Activated T-helper 17 cell treated with anti-CD3 and anti-CD28 coated beads, Interleukin-2, amount 50 U/mL, for 72 hours (primary cell): ENCODE results near the gene EFCAB8. TPM values are rescaled to one million over a fixed set of nuclear protein-coding genes. Genes with fewer than 3 reads are reported as not detected.

ENCODE experiments used
- ATAC-seq: fragments of 150-1000 bp; cut with Tn5 transposase; replicated peaks from 2 replicates; pipeline ENCODE4 v1.10.0; 2021; ENCODE audit warnings: mild to moderate bottlenecking, moderate library complexity
- H3K27ac Mint-ChIP-seq: one replicate; pipeline ENCODE4 v1.8.0; 2022; ENCODE audit warnings: mixed read lengths
- H3K27me3 Mint-ChIP-seq: one replicate; pipeline ENCODE4 v1.8.0; 2022; ENCODE audit warnings: mixed read lengths
- H3K36me3 Mint-ChIP-seq: one replicate; pipeline ENCODE4 v1.8.0; 2022; ENCODE audit warnings: low read depth, mild to moderate bottlenecking, mixed read lengths
- H3K4me1 Mint-ChIP-seq: one replicate; pipeline ENCODE4 v1.8.0; 2022; ENCODE audit warnings: mixed read lengths
- H3K4me3 Mint-ChIP-seq: one replicate; pipeline ENCODE4 v1.8.0; 2022; ENCODE audit warnings: mild to moderate bottlenecking, mixed read lengths
- H3K9me3 Mint-ChIP-seq: one replicate; pipeline ENCODE4 v1.8.0; 2022; ENCODE audit warnings: mixed read lengths
- total RNA-seq, 2 donors: library from RNA; stranded (reverse); gene quantifications; one replicate each; pipeline ENCODE4 v1.2.3, GENCODE V29; 2022

EFCAB8 gene
- total RNA-seq, 2 donors from 2014 or later: 0.19 to 0.45 TPM

- Mint-ChIP-seq H3K4me3 (no peak overlapping the region), H3K27ac (no peak overlapping the region)
- ATAC-seq: no peak
Observed at GRCh38 chr20:32980131-32980941, 121.6 kb downstream of the EFCAB8 start.

GRCh38 chr20:32980990-32981389 is 122.3 kb downstream of the EFCAB8 start:
- H3K27ac Mint-ChIP-seq: no peak overlapping the region
- H3K4me3 Mint-ChIP-seq: no peak overlapping the region
- peaks cover 9% of the 10 kb centered on the region for H3K4me1 Mint-ChIP-seq
- no peaks in the 10 kb centered on the region for H3K36me3 Mint-ChIP-seq
- no peak for ATAC-seq
- no peaks in the 10 kb centered on the region for H3K27me3 Mint-ChIP-seq
- H3K9me3 Mint-ChIP-seq: peaks cover 7% of the 10 kb centered on the region

More at GRCh38 chr20:32980131-32980941, 121.6 kb downstream of the EFCAB8 start:
- Mint-ChIP-seq H3K27me3 (no peaks in the 10 kb centered on the region), H3K4me1 (peaks cover 8% of the 10 kb centered on the region), H3K36me3 (no peaks in the 10 kb centered on the region), H3K9me3 (peaks cover 7% of the 10 kb centered on the region)

DNA sequence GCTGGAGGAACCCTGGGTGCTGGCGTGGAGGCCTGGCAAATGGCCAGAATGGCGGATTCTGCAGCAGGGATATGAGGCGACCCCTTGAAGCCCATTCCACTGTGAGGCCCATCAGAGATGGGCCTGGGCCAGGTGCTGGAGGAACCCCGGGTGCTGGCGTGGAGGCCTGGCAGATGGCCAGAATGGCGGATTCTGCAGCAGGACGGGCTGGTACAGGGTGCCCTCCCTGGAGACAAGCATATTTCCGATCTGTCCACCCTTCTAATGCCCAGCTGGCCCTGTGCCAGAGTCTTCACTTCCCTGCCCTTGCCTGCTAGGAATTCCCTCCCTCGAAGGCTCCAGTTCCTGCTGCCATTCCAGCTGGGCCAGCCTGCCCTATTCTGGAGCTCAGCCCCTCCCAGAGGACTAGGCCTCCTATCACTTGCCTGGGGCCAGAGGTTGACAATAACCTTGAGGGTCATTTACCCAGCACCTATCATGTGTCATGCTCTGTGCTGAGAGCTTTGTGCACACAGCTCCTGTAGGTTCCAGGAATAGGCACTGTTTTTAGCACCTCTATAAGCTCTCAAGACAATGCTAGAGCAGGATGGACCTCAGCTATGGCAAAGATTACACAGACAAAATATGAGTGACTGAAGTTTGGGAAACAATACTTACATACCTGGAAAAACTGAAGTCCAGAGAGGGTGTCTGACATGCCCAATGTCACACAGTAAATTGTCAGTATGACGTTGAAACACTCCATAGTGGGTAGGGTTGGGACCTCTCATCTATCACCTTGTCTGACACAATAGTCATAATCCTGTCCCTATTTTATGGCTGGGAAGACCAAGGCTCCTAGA is 124.1 kb downstream of the EFCAB8 start:
- Mint-ChIP-seq H3K9me3 (no peaks in the 10 kb centered on the region), H3K27me3 (no peaks in the 10 kb centered on the region), H3K36me3 (no peaks in the 10 kb centered on the region), H3K4me1 (peaks cover 5% of the 10 kb centered on the region), H3K4me3 (no peak overlapping the region), H3K27ac (no peak overlapping the region)
- ATAC-seq: no peak

- Mint-ChIP-seq H3K36me3 (no peaks in the 10 kb centered on the region), H3K27me3 (no peaks in the 10 kb centered on the region), H3K4me1 (peaks cover 5% of the 10 kb centered on the region), H3K4me3 (no peak overlapping the region), H3K9me3 (no peaks in the 10 kb centered on the region), H3K27ac (peak overlapping the region; percentile 56)
- ATAC-seq: no peak
Observed at GRCh38 chr20:32983459-32984112, 124.9 kb downstream of the EFCAB8 start.

DNA sequence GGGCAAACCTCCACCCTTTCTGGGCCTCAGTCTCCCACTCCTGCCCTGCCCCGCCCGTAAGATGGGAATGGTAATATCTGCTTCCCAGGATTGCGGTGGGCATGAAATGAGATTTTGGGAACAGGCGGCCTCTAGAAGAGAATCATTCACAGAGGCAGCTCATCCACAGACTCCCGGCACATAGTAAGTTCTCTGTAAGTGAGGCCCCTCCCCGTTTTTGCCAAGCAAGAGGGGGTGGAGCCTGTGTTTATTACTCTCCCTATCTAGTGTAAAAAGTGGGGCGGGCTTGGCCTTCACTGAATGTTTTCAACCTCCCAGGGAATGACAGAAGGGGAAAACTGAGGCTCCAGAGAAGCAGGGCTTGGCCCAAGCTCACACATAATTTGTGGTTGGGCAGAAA is 125.5 kb downstream of the EFCAB8 start:
- peaks cover 5% of the 10 kb centered on the region for H3K4me1 Mint-ChIP-seq
- no peak overlapping the region for H3K4me3 Mint-ChIP-seq
- peak overlapping the region; percentile 56 for H3K27ac Mint-ChIP-seq
- ATAC-seq: no peak
- H3K9me3 Mint-ChIP-seq: no peaks in the 10 kb centered on the region
- H3K27me3 Mint-ChIP-seq: no peaks in the 10 kb centered on the region
- no peaks in the 10 kb centered on the region for H3K36me3 Mint-ChIP-seq

GRCh38 chr20:32984631-32985354 is 126.1 kb downstream of the EFCAB8 start:
- Mint-ChIP-seq H3K27me3 (no peaks in the 10 kb centered on the region), H3K4me3 (no peak overlapping the region), H3K9me3 (no peaks in the 10 kb centered on the region), H3K27ac (peak overlapping the region; percentile 56), H3K36me3 (no peaks in the 10 kb centered on the region), H3K4me1 (peaks cover 5% of the 10 kb centered on the region)
- no peak for ATAC-seq

DNA sequence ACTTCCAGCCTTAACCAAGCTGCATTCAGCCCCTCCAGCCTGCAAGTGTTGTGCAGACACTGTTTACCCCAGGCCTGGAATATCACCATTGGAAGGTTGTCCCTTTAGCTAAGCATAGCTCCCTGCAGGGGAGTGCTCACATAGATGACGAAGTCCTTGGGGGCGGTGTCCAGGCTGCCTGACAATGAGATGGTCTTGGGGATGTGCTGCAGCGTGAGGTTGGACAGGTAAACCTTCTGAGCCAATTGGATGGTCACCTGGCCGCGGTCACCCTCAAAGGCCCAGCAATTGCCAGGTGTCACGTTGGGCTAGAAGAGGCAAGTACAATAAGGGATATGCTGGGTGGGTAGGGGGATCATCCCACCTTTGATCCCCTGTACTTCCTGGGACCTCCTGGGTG is 126.9 kb downstream of the EFCAB8 start:
- H3K36me3 Mint-ChIP-seq: no peaks in the 10 kb centered on the region
- H3K4me1 Mint-ChIP-seq: peaks cover 5% of the 10 kb centered on the region
- no peaks in the 10 kb centered on the region for H3K9me3 Mint-ChIP-seq
- H3K27me3 Mint-ChIP-seq: no peaks in the 10 kb centered on the region
- H3K4me3 Mint-ChIP-seq: no peak overlapping the region
- no peak for ATAC-seq
- H3K27ac Mint-ChIP-seq: no peak overlapping the region

DNA sequence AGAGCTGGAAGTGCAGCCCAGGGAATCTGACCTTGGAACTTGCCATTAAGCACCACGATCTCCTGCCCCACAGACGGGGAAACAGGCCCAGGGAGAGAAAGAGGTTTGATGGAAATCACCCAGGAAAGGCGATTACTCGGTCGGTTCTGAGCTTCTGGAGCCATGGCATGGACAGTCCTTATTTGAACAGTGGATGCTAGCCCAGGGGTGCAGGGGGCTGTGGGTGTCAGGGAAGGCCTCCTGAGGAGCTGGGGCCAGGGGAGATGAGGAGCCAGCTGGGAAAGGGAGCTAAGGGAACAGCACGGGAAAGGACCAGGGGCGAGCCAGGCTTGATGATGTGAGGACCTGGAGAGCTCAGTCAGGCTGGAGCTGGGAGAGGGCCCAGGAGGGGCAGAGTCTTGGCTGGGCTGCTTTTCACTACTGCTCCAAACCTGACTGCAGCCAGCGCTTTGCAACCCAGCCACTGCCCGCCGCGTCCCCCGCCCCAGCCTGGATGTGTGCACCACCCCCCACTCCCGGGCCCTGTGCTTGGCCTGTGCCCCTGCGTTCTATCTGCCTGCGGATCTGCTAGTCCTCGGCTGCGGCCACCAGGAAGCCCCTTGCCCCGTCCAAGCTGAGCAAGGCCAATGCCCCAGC is 127.7 kb downstream of the EFCAB8 start:
- no peak for ATAC-seq
- Mint-ChIP-seq H3K4me3 (no peak overlapping the region), H3K9me3 (no peaks in the 10 kb centered on the region), H3K27ac (peak overlapping the region; percentile 65), H3K27me3 (no peaks in the 10 kb centered on the region), H3K4me1 (peaks cover 10% of the 10 kb centered on the region), H3K36me3 (no peaks in the 10 kb centered on the region)

DNA sequence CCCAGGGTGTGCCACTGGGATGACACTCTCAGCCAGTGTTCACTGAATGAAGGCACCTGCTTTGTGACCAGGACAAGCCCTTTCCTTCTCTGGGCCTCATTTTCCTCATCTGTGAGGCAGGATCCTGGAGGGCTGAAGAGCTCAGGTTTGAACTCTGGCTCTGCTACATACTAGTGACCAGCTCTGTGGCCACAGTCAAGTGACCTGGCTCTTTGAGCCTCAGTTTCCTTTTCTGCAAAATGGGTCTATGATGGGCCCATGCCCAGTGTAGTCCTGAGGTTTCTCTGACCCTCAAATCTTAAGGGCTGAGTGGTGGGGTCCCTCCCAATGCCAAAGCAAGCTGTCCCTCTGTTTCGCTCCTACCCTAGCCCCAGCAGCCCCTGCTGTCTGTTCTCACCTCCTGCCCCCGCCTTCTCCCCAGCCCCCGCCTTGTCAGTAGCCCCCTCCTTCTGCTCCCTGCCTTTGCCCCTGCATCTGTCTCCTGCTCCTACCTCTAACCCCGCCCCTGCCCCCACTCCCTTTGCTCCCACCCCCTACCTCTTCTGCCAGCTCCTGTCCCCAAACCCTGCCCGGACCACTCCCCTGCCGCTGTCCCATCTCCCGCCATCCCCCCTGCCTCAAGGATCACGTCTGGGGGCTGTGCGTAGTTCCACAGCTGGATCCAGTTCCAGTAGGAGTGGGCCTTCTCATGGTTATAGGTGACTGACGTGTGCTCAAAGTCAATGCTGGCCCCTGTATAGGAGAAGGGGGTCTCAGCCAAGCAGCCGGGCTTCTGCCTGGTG is 128.5 kb downstream of the EFCAB8 start:
- Mint-ChIP-seq H3K27ac (no peak overlapping the region), H3K27me3 (no peaks in the 10 kb centered on the region), H3K36me3 (no peaks in the 10 kb centered on the region), H3K4me1 (peaks cover 10% of the 10 kb centered on the region), H3K4me3 (no peak overlapping the region), H3K9me3 (no peaks in the 10 kb centered on the region)
- ATAC-seq: no peak

- ATAC-seq: peak; percentile 73
- Mint-ChIP-seq H3K4me3 (no peak overlapping the region), H3K27ac (peak overlapping the region; percentile 46)
Observed at GRCh38 chr20:32988008-32988407, 129.3 kb downstream of the EFCAB8 start.

GRCh38 chr20:32989507-32990283 is 131.0 kb downstream of the EFCAB8 start:
- Mint-ChIP-seq H3K36me3 (no peaks in the 10 kb centered on the region), H3K4me3 (no peak overlapping the region), H3K27me3 (no peaks in the 10 kb centered on the region), H3K9me3 (peaks cover under 1% of the 10 kb centered on the region), H3K27ac (no peak overlapping the region), H3K4me1 (peaks cover 10% of the 10 kb centered on the region)
- no peak for ATAC-seq

More at GRCh38 chr20:32988008-32988407, 129.3 kb downstream of the EFCAB8 start:
- Mint-ChIP-seq H3K27me3 (no peaks in the 10 kb centered on the region), H3K4me1 (peaks cover 10% of the 10 kb centered on the region), H3K36me3 (no peaks in the 10 kb centered on the region), H3K9me3 (no peaks in the 10 kb centered on the region)

- H3K9me3 Mint-ChIP-seq: peaks cover 4% of the 10 kb centered on the region
- no peak overlapping the region for H3K27ac Mint-ChIP-seq
- H3K36me3 Mint-ChIP-seq: no peaks in the 10 kb centered on the region
- ATAC-seq: no peak
- H3K4me1 Mint-ChIP-seq: peaks cover 10% of the 10 kb centered on the region
- H3K4me3 Mint-ChIP-seq: no peak overlapping the region
- no peaks in the 10 kb centered on the region for H3K27me3 Mint-ChIP-seq
Observed at GRCh38 chr20:32990426-32990825, 131.7 kb downstream of the EFCAB8 start.
